HEK293T (cell line): ENCODE data around the gene NTN3.

Experiments
- CTCF ChIA-PET: fragments of 350-600 bp; formaldehyde crosslinking; extraction: SDS; loops from one replicate; lab custom pipeline; 2021; ENCODE audit warnings: antibody characterized with exemption, inconsistent platforms; lab: Yijun Ruan, JAX
- POLR2A ChIA-PET: fragments of 350-600 bp; formaldehyde crosslinking; extraction: SDS; loops from one replicate; lab custom pipeline; 2020; ENCODE audit warnings: antibody characterized with exemption, inconsistent platforms; lab: Yijun Ruan, JAX
- DNase-seq: peaks from one replicate; pipeline ENCODE4 v3.0.0; 2012; ENCODE audit warnings: mixed read lengths; ENCODE audit errors: extremely low spot score
- ARNT ChIP-seq: fragments of 450-650 bp; IDR thresholded peaks from 2 replicates; pipeline ENCODE4 v1.6.1; 2017; ENCODE audit warnings: mild to moderate bottlenecking
- BHLHE40 ChIP-seq: fragments of 450-650 bp; IDR thresholded peaks from 2 replicates; pipeline ENCODE4 v1.6.1; 2016; ENCODE audit warnings: mild to moderate bottlenecking, moderate library complexity, borderline replicate concordance
- CTBP1 ChIP-seq: fragments of 450-650 bp; IDR thresholded peaks from 2 replicates; pipeline ENCODE4 v1.6.1; 2016; ENCODE audit warnings: borderline replicate concordance
- ELF4 ChIP-seq: fragments of 450-650 bp; IDR thresholded peaks from 2 replicates; pipeline ENCODE4 v1.6.1; 2017; ENCODE audit warnings: antibody characterized with exemption
- FOXA1 ChIP-seq: fragments of 450-650 bp; IDR thresholded peaks from 2 replicates; pipeline ENCODE4 v1.6.1; 2016; ENCODE audit warnings: mild to moderate bottlenecking
- FOXK2 ChIP-seq: fragments of 450-650 bp; IDR thresholded peaks from 2 replicates; pipeline ENCODE4 v1.6.1; 2016; ENCODE audit warnings: mild to moderate bottlenecking
- FOXM1 ChIP-seq: fragments of 450-650 bp; IDR thresholded peaks from 2 replicates; pipeline ENCODE4 v1.6.1; 2017; ENCODE audit warnings: mild to moderate bottlenecking, borderline replicate concordance
- HDGF ChIP-seq: fragments of 450-650 bp; IDR thresholded peaks from 2 replicates; pipeline ENCODE4 v1.6.1; 2017; ENCODE audit warnings: antibody characterized with exemption, borderline replicate concordance
- L3MBTL2 ChIP-seq: fragments of 450-650 bp; conservative IDR thresholded peaks from 2 replicates; pipeline ENCODE4 v1.6.1; 2016; ENCODE audit warnings: mild to moderate bottlenecking
- LEF1 ChIP-seq: fragments of 450-650 bp; IDR thresholded peaks from 2 replicates; pipeline ENCODE4 v1.6.1; 2017; ENCODE audit warnings: mild to moderate bottlenecking, borderline replicate concordance
- NFRKB ChIP-seq: fragments of 450-650 bp; IDR thresholded peaks from 2 replicates; pipeline ENCODE4 v1.6.1; 2016; ENCODE audit warnings: mild to moderate bottlenecking, moderate library complexity
- SP1 ChIP-seq: fragments of 450-650 bp; IDR thresholded peaks from 2 replicates; pipeline ENCODE4 v1.6.1; 2017
- SUZ12 ChIP-seq: fragments of 450-650 bp; IDR thresholded peaks from 2 replicates; pipeline ENCODE4 v1.6.1; 2016; ENCODE audit warnings: mild to moderate bottlenecking
- TARDBP ChIP-seq: fragments of 450-650 bp; IDR thresholded peaks from 2 replicates; pipeline ENCODE4 v1.6.1; 2016
- ZNF384 ChIP-seq: fragments of 450-650 bp; IDR thresholded peaks from 2 replicates; pipeline ENCODE4 v1.6.1; 2016
- TF ChIP-seq, protein P1 (sequence below): fragments of 450-650 bp; IDR thresholded peaks from 2 replicates; pipeline ENCODE4 v1.6.1; 2016

NTN3 gene

GRCh38 chr16:2451851-2452320 is 19.2 kb upstream of the NTN3 start:
- DNase-seq = no peak
- TF ChIP-seq FOXA1 = no peak
- TF ChIP-seq FOXM1 = no peak
- TF ChIP-seq ZNF384 = no peak
- TF ChIP-seq CTBP1 = no peak
- no peak for TF ChIP-seq L3MBTL2
- no peak for TF ChIP-seq ARNT
- no peak for TF ChIP-seq SUZ12
- TF ChIP-seq SP1 = no peak
- no peak for TF ChIP-seq FOXK2
- no peak for TF ChIP-seq BHLHE40
- TF ChIP-seq NFRKB = no peak
- TF ChIP-seq HDGF = no peak
- no peak for TF ChIP-seq TARDBP
- no peak for TF ChIP-seq LEF1
- TF ChIP-seq ELF4 = no peak
- TF ChIP-seq, protein P1, sequence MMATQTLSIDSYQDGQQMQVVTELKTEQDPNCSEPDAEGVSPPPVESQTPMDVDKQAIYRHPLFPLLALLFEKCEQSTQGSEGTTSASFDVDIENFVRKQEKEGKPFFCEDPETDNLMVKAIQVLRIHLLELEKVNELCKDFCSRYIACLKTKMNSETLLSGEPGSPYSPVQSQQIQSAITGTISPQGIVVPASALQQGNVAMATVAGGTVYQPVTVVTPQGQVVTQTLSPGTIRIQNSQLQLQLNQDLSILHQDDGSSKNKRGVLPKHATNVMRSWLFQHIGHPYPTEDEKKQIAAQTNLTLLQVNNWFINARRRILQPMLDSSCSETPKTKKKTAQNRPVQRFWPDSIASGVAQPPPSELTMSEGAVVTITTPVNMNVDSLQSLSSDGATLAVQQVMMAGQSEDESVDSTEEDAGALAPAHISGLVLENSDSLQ = no peak
- ChIA-PET POLR2A (interaction anchor here (0.5 kb wide), 1 partner anchor 21 kb away, joined by 3 read pairs; no protein-coding TSS in a partner anchor), CTCF (no interaction called here)

GRCh38 chr16:2452650-2453049 is 18.4 kb upstream of the NTN3 start:
- TF ChIP-seq HDGF = no peak
- no peak for TF ChIP-seq SUZ12
- TF ChIP-seq FOXM1 = no peak
- TF ChIP-seq L3MBTL2 = no peak
- TF ChIP-seq ARNT = no peak
- TF ChIP-seq, protein P1 = no peak
- TF ChIP-seq CTBP1 = no peak
- DNase-seq = no peak
- ChIA-PET POLR2A (interaction anchor here (1.0 kb wide), 1 partner anchor 16 kb away, joined by 3 read pairs; no protein-coding TSS in a partner anchor), CTCF (no interaction called here)

GRCh38 chr16:2455081-2455845 is 15.8 kb upstream of the NTN3 start:
- POLR2A ChIA-PET = interaction anchor here (1.0 to 1.6 kb wide), 2 partner anchors 15 to 25 kb away, joined by 3 to 4 read pairs; no protein-coding TSS in a partner anchor
- DNase-seq = no peak
- no peak for TF ChIP-seq ELF4
- no peak for TF ChIP-seq SP1
- TF ChIP-seq FOXK2 = no peak
- TF ChIP-seq TARDBP = no peak
- no peak for TF ChIP-seq CTBP1
- no peak for TF ChIP-seq ZNF384
- TF ChIP-seq LEF1 = no peak
- TF ChIP-seq FOXA1 = no peak
- TF ChIP-seq SUZ12 = no peak
- TF ChIP-seq L3MBTL2 = no peak
- TF ChIP-seq, protein P1 = no peak
- TF ChIP-seq FOXM1 = no peak
- TF ChIP-seq ARNT = no peak
- no peak for TF ChIP-seq HDGF
- no peak for TF ChIP-seq NFRKB
- no peak for TF ChIP-seq BHLHE40
- CTCF ChIA-PET = interaction anchor here (0.6 kb wide), 1 partner anchor 46 kb away, joined by 5 read pairs; no protein-coding TSS in a partner anchor

GRCh38 chr16:2456551-2457153 is 14.4 kb upstream of the NTN3 start:
- ChIA-PET POLR2A (interaction anchor here (1.6 to 5.1 kb wide), 2 partner anchors 13 to 26 kb away, joined by 4 to 70 read pairs; partner anchors contain the start of gene NTN3), CTCF (interaction anchor here (0.6 kb wide), 1 partner anchor 59 kb away, joined by 6 read pairs; no protein-coding TSS in a partner anchor)
- DNase-seq = no peak
- no peak for TF ChIP-seq FOXA1
- TF ChIP-seq FOXM1 = no peak
- no peak for TF ChIP-seq NFRKB
- no peak for TF ChIP-seq L3MBTL2
- no peak for TF ChIP-seq ZNF384
- no peak for TF ChIP-seq BHLHE40
- TF ChIP-seq ELF4 = no peak
- no peak for TF ChIP-seq CTBP1
- TF ChIP-seq HDGF = no peak
- TF ChIP-seq ARNT = no peak

- no peak for DNase-seq
- CTCF ChIA-PET = interaction anchor here (0.6 kb wide), 1 partner anchor 58 kb away, joined by 6 read pairs; no protein-coding TSS in a partner anchor
- TF ChIP-seq SUZ12 (no peak), CTBP1 (no peak)
- POLR2A ChIA-PET = interaction anchor here (1.2 to 5.1 kb wide), 3 partner anchors 13 to 27 kb away, joined by 3 to 70 read pairs (median 4); partner anchors contain the start of genes NTN3 and TBC1D24
Observed at GRCh38 chr16:2457267-2457666, 13.8 kb upstream of the NTN3 start.

DNA sequence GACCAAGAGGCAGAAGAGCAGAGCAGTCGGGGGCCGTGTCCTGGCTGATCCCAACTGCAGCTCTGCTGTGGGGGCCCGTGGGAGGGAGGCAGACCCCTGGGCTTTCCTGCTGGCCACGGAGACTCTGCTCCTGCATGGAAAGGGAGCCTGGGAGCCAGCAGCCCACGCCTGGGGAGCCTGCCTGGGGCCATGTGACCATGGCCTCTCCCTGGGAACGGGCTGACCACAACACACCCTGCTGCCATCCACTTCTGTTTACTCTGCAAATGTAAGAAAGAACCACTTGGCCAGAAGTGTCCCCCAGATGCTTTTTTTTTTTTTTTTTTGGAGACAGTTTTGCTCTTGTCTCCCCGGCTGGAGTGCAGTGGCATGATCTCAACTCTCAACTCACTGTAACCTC is 13.2 kb upstream of the NTN3 start:
- POLR2A ChIA-PET = interaction anchor here (0.8 to 5.1 kb wide), 3 partner anchors 9 to 17 kb away, joined by 3 to 70 read pairs (median 3); partner anchors contain the start of genes NTN3 and TBC1D24
- no peak for DNase-seq
- TF ChIP-seq SUZ12 = no peak
- no peak for TF ChIP-seq LEF1
- TF ChIP-seq SP1 = no peak
- no peak for TF ChIP-seq CTBP1
- TF ChIP-seq NFRKB = no peak
- no peak for TF ChIP-seq TARDBP
- CTCF ChIA-PET = interaction anchor here (0.6 kb wide), 1 partner anchor 17 kb away, joined by 4 read pairs; no protein-coding TSS in a partner anchor
